ENCODE results near the gene POTEG. TPM values are rescaled to one million over a fixed set of nuclear protein-coding genes. Genes with fewer than 3 reads are reported as not detected.

Gene POTEG
- total RNA-seq, 1 donor from 2014 or later = not detected

Small RNA genes within 50 kb of the gene (small RNA-seq; reads per million reads assigned to genes)
- gene RNU6-1268P (ENCODE audit: low replicate concordance) = not detected
